IMR-90 (cell line): ENCODE results near the gene KRT39. TPM values are rescaled to one million over a fixed set of nuclear protein-coding genes. Genes with fewer than 3 reads are reported as not detected.

Source experiments
- ATAC-seq: fragments of 200-7000 bp; cut with Tn5 transposase; 2 replicates; pipeline ENCODE4 v1.9.1; 2020; ENCODE audit warnings: low read depth, mild to moderate bottlenecking, moderate library complexity
- BruUV-seq: library from RNA; stranded (reverse); fragments of 400-500 nt; replicated peaks from 2 replicates; lab custom pipeline; 2021; lab: Mats Ljungman, UMichigan
- CTCF ChIA-PET: fragments of 300-600 bp; formaldehyde crosslinking; extraction: SDS; loops from one replicate; lab custom pipeline; 2021; ENCODE audit warnings: antibody characterized with exemption; lab: Yijun Ruan, JAX
- POLR2A ChIA-PET: fragments of 300-600 bp; sonication (Branson Sonifier 250); formaldehyde crosslinking; loops from one replicate; lab custom pipeline; 2022; ENCODE audit warnings: antibody characterized with exemption; ENCODE audit not compliant: unreplicated experiment; lab: Charles Lee
- DNase-seq: peaks from one replicate; pipeline ENCODE4 v3.0.0; 2013
- H2AFZ ChIP-seq: replicated peaks from 2 replicates; pipeline ENCODE3; 2013; ENCODE audit warnings: low read length, mild to moderate bottlenecking; ENCODE audit not compliant: poor library complexity
- H2AK5ac ChIP-seq: 2 replicates; pipeline ENCODE4 v1.6.1; 2013; ENCODE audit warnings: low read depth, low read length, inconsistent platforms
- H2AK9ac ChIP-seq: replicated peaks from 2 replicates; pipeline ENCODE3; 2013; ENCODE audit warnings: mild to moderate bottlenecking, low read depth, low read length, moderate library complexity; ENCODE audit not compliant: poor library complexity
- H2BK120ac ChIP-seq: 2 replicates; pipeline ENCODE4 v1.6.1; 2013; ENCODE audit warnings: low read depth, low read length, inconsistent platforms
- H2BK15ac ChIP-seq: 3 replicates; pipeline ENCODE4 v1.6.1; 2013; ENCODE audit warnings: low read depth, low read length, inconsistent platforms
- H2BK20ac ChIP-seq: 2 replicates; pipeline ENCODE4 v1.6.1; 2013; ENCODE audit warnings: low read depth, mild to moderate bottlenecking, inconsistent platforms, low read length, moderate library complexity
- H2BK5ac ChIP-seq: 2 replicates; pipeline ENCODE4 v1.6.1; 2013; ENCODE audit warnings: mild to moderate bottlenecking, low read depth, low read length, inconsistent platforms; ENCODE audit not compliant: poor library complexity, severe bottlenecking
- H3K14ac ChIP-seq: replicated peaks from 2 replicates; pipeline ENCODE4 v1.6.1; 2013; ENCODE audit warnings: low read depth, low read length, inconsistent platforms
- H3K18ac ChIP-seq: 2 replicates; pipeline ENCODE4 v1.6.1; 2013; ENCODE audit warnings: low read depth, low read length, control low read depth
- H3K23ac ChIP-seq: 2 replicates; pipeline ENCODE4 v1.6.1; 2013; ENCODE audit warnings: low read depth, low read length, inconsistent platforms
- H3K27ac ChIP-seq: 2 replicates; pipeline ENCODE4 v1.5.1; 2013; ENCODE audit warnings: mild to moderate bottlenecking, control low read depth, low read length; ENCODE audit not compliant: insufficient read depth
- H3K27me3 ChIP-seq: 2 replicates; pipeline ENCODE4 v1.6.1; 2013; ENCODE audit warnings: low read length; ENCODE audit not compliant: control insufficient read depth, insufficient read depth
- H3K36me3 ChIP-seq: 2 replicates; pipeline ENCODE4 v1.6.1; 2013; ENCODE audit warnings: low read length, mixed read lengths; ENCODE audit not compliant: control insufficient read depth, insufficient read depth
- H3K4ac ChIP-seq: 2 replicates; pipeline ENCODE4 v1.6.1; 2013; ENCODE audit warnings: low read depth, low read length, inconsistent platforms
- H3K4me1 ChIP-seq: 2 replicates; pipeline ENCODE4 v1.6.1; 2013; ENCODE audit warnings: low read length, mixed read lengths; ENCODE audit not compliant: control insufficient read depth, insufficient read depth
- H3K4me2 ChIP-seq: 2 replicates; pipeline ENCODE4 v1.6.1; 2013; ENCODE audit warnings: low read depth, mild to moderate bottlenecking, control low read depth, low read length, moderate library complexity
- H3K4me3 ChIP-seq: 2 replicates; pipeline ENCODE4 v1.5.1; 2013; ENCODE audit warnings: low read depth, mild to moderate bottlenecking, control low read depth, low read length, moderate library complexity; ENCODE audit not compliant: insufficient read depth
- H3K56ac ChIP-seq: 2 replicates; pipeline ENCODE4 v1.6.1; 2013; ENCODE audit warnings: low read length, inconsistent platforms; ENCODE audit not compliant: insufficient read depth; ENCODE audit errors: extremely low read depth
- H3K79me1 ChIP-seq, 2 experiments: 2 replicates each; pipeline ENCODE4 v1.6.1; 2013; ENCODE audit warnings: low read length in 2 of 2, inconsistent platforms in 1 of 2, low read depth in 1 of 2
- H3K9ac ChIP-seq: 2 replicates; pipeline ENCODE4 v1.6.1; 2013; ENCODE audit warnings: low read depth, low read length, control low read depth
- H3K9me1 ChIP-seq: 2 replicates; pipeline ENCODE4 v1.6.1; 2013; ENCODE audit warnings: low read length, inconsistent platforms; ENCODE audit not compliant: insufficient read depth
- H3K9me3 ChIP-seq: 2 replicates; pipeline ENCODE4 v1.6.1; 2013; ENCODE audit warnings: low read length; ENCODE audit not compliant: control insufficient read depth, insufficient read depth
- H4K20me1 ChIP-seq: 2 replicates; pipeline ENCODE4 v1.6.1; 2013; ENCODE audit warnings: low read length, inconsistent platforms; ENCODE audit not compliant: insufficient read depth
- H4K5ac ChIP-seq: 2 replicates; pipeline ENCODE4 v1.6.1; 2013; ENCODE audit warnings: mild to moderate bottlenecking, low read depth, low read length, control low read depth
- H4K8ac ChIP-seq, 2 experiments: 2 replicates each; pipeline ENCODE4 v1.6.1; 2013; ENCODE audit warnings: low read depth in 2 of 2, low read length in 2 of 2, control low read depth in 1 of 2, inconsistent platforms in 1 of 2
- H4K91ac ChIP-seq: 2 replicates; pipeline ENCODE4 v1.6.1; 2013; ENCODE audit warnings: low read depth, low read length, inconsistent platforms; ENCODE audit not compliant: insufficient read depth
- CEBPB ChIP-seq: IDR thresholded peaks from 2 replicates; pipeline ENCODE4 v1.6.1; 2012; ENCODE audit warnings: low read depth, low read length, improper control_type of control experiment
- CHD1 ChIP-seq: IDR thresholded peaks from 2 replicates; pipeline ENCODE4 v1.6.1; 2012; ENCODE audit warnings: low read depth, low read length, improper control_type of control experiment
- CTCF ChIP-seq: conservative IDR thresholded peaks from 2 replicates; pipeline ENCODE4 v1.5.1; 2012; ENCODE audit warnings: mild to moderate bottlenecking, low read depth, low read length, improper control_type of control experiment
- FOS ChIP-seq: fragments of 150-350 bp; IDR thresholded peaks from 2 replicates; pipeline ENCODE4 v1.6.1; 2016; ENCODE audit warnings: low read depth, low read length
- MXI1 ChIP-seq: IDR thresholded peaks from 2 replicates; pipeline ENCODE4 v1.6.1; 2012; ENCODE audit warnings: low read depth, mild to moderate bottlenecking, low read length, moderate library complexity, borderline replicate concordance
- POLR2A ChIP-seq: IDR thresholded peaks from 2 replicates; pipeline ENCODE4 v1.6.1; 2012; ENCODE audit warnings: mild to moderate bottlenecking, low read depth, low read length
- RAD21 ChIP-seq: IDR thresholded peaks from 2 replicates; pipeline ENCODE4 v1.6.1; 2012; ENCODE audit warnings: low read length, improper control_type of control experiment
- RCOR1 ChIP-seq: IDR thresholded peaks from 2 replicates; pipeline ENCODE4 v1.6.1; 2012; ENCODE audit warnings: mild to moderate bottlenecking, low read length, improper control_type of control experiment; ENCODE audit not compliant: insufficient replicate concordance
- RFX5 ChIP-seq: IDR thresholded peaks from 2 replicates; pipeline ENCODE4 v1.8.0; 2012; ENCODE audit warnings: low read depth, mild to moderate bottlenecking, low read length, moderate library complexity
- WGBS, 2 experiments: methylation state at CpG; one replicate each; pipeline versions ENCODE4 v1.1.5 to v1.1.7; 2013; ENCODE audit warnings: missing lambda C conversion rate in 2 of 2; ENCODE audit not compliant: insufficient read length in 1 of 2; ENCODE audit errors: extremely low coverage in 2 of 2; 5-methylcytosine and 5-hydroxymethylcytosine counted together
- dilution Hi-C: fragments of 300-500 bp; cut with HindIII; formaldehyde crosslinking; loops from one replicate; pipeline ENCODE4 v1.14.3; 2018; ENCODE audit warnings: low sequenced_read_pairs; ENCODE audit not compliant: unreplicated experiment
- in situ Hi-C: fragments of 300-500 bp; cut with MboI; formaldehyde crosslinking; loops from 3 replicates; pipeline ENCODE4 v1.14.3; 2019; ENCODE audit warnings: low sequenced_read_pairs, inconsistent platforms, mixed read lengths
- intact Hi-C: fragments of 100-400 bp; cut with micrococcal nuclease; formaldehyde crosslinking; loops from 2 replicates; pipeline ENCODE4 v1.10.0; 2022
- polyA plus RNA-seq, 3 experiments: library from polyadenylated mRNA; depleted of rRNA; stranded (reverse); fragments of >200 nt; gene quantifications; 2 replicates each; pipeline ENCODE4 v1.2.3, GENCODE V29; 2012; ENCODE audit warnings: low replicate concordance in 1 of 3
- total RNA-seq: library from RNA; depleted of rRNA; stranded (reverse); fragments of >200 nt; gene quantifications from 2 replicates; pipeline ENCODE4 v1.2.3, GENCODE V29; 2012

Gene KRT39
- total and polyA plus RNA-seq, 2 of the 4 experiments (the other 2 are of a cell fraction): 0.15 TPM; not detected in 1

GRCh38 chr17:40974366-40974765 is 7.6 kb upstream of the KRT39 start:
- Histone ChIP-seq H3K56ac (no peak overlapping the region), H3K27me3 (no peaks in the 10 kb centered on the region), H3K9me3 (no peaks in the 10 kb centered on the region), H3K14ac (no peak overlapping the region), H2BK15ac (no peak overlapping the region), H3K4me2 (no peak overlapping the region), H3K9me1 (no peaks in the 10 kb centered on the region), H3K79me1 (no peaks in the 10 kb centered on the region), H3K27ac (no peak overlapping the region), H3K4me1 (no peaks in the 10 kb centered on the region), H2BK20ac (no peak overlapping the region), H3K36me3 (no peaks in the 10 kb centered on the region), H3K4ac (no peak overlapping the region), H2BK120ac (no peak overlapping the region), H2AK5ac (no peak overlapping the region), H3K4me3 (no peak overlapping the region), H2AFZ (no peak overlapping the region), H3K18ac (no peak overlapping the region), H2AK9ac (no peak overlapping the region), H4K91ac (no peak overlapping the region), H2BK5ac (no peak overlapping the region), H4K8ac (no peak overlapping the region), H4K20me1 (no peaks in the 10 kb centered on the region), H3K23ac (no peak overlapping the region), H4K5ac (no peak overlapping the region), H3K9ac (no peak overlapping the region)
- CTCF ChIA-PET: no interaction called here
- TF ChIP-seq RFX5 (no peak), FOS (no peak), MXI1 (no peak), CHD1 (no peak), CTCF (no peak), CEBPB (no peak), RAD21 (no peak), RCOR1 (no peak), POLR2A (no peak)
- DNase-seq (no peak), ATAC-seq (no peak)
- 84% methylated on average over 2 of the region's 3 CpGs; no CpG with 5 or more reads in 1 of the 2 experiments for WGBS, 2 experiments
- intact Hi-C loops (no loop called here), dilution Hi-C loops (no loop called here), in situ Hi-C loops (no loop called here)
- POLR2A ChIA-PET: no interaction called here
- no TSS peak for BruUV-seq
